Thyroid gland (tissue), 4 donors: Measurements from ENCODE around the gene PTPRN2. TPM values are rescaled to one million over a fixed set of nuclear protein-coding genes. Genes with fewer than 3 reads are reported as not detected.

Experiments used
- DNase-seq, 2 donors: peaks; one replicate each; pipeline ENCODE4 v3.0.0-alpha.2; 2019
- H3K27ac ChIP-seq, 3 donors: fragments of 200-600 bp; sonication (generic); 1 replicate in 2 of 3; 2 replicates in 1 of 3; pipeline ENCODE4 v1.5.1; 2016 to 2019; ENCODE audit warnings: mild to moderate bottlenecking in 1 of 3, moderate library complexity in 1 of 3
- H3K27me3 ChIP-seq: fragments of 200-600 bp; sonication (generic); one replicate; pipeline ENCODE4 v1.5.1; 2019
- H3K36me3 ChIP-seq, 2 donors: fragments of 200-600 bp; sonication (generic); one replicate each; pipeline ENCODE4 v1.5.1; 2016 to 2019
- H3K4me1 ChIP-seq, 2 donors: fragments of 200-600 bp; sonication (generic); one replicate each; pipeline ENCODE4 v1.5.1; 2017 to 2019
- H3K4me3 ChIP-seq, 3 donors: fragments of 200-600 bp; sonication (generic); replicated peaks in 1 of 3; 1 replicate in 2 of 3; 2 replicates in 1 of 3; pipeline ENCODE4 v1.5.1; 2016; ENCODE audit warnings: mild to moderate bottlenecking in 1 of 3
- H3K9me3 ChIP-seq: fragments of 200-600 bp; sonication (generic); one replicate; pipeline ENCODE4 v1.5.1; 2017
- POLR2A ChIP-seq, 2 donors: fragments of 450-650 bp; IDR thresholded peaks; one replicate each; pipeline ENCODE4 v1.6.1; 2017; ENCODE audit warnings: antibody characterized with exemption in 2 of 2, mild to moderate bottlenecking in 2 of 2, moderate library complexity in 1 of 2
- WGBS, 2 donors: methylation state at CpG; one replicate each; pipeline ENCODE4 v1.1.5; 2017; 5-methylcytosine and 5-hydroxymethylcytosine counted together
- intact Hi-C: fragments of 100-400 bp; cut with DNase I; formaldehyde crosslinking; loops from one replicate; pipeline ENCODE4 v1.15.1; 2023
- total RNA-seq, 4 donors: library from RNA; depleted of rRNA; stranded (reverse); fragments of >200 nt; gene quantifications; one replicate each; pipeline ENCODE4 v1.2.3, GENCODE V29; 2016
- TF ChIP-seq, protein P1 (sequence below), 6 experiments: fragments of 200-600 bp in 3 of 6; fragments of 450-650 bp in 3 of 6; sonication (generic) in 3 of 6; IDR thresholded peaks; one replicate each; pipeline ENCODE4 v1.5.1; 2016 to 2019; ENCODE audit warnings: antibody characterized with exemption in 6 of 6, mild to moderate bottlenecking in 2 of 6, inconsistent platforms in 1 of 6, moderate library complexity in 1 of 6

The PTPRN2 gene
- total RNA-seq, 4 donors from 2014 or later = 4.2 to 9.9 (median 7.7) TPM

DNA sequence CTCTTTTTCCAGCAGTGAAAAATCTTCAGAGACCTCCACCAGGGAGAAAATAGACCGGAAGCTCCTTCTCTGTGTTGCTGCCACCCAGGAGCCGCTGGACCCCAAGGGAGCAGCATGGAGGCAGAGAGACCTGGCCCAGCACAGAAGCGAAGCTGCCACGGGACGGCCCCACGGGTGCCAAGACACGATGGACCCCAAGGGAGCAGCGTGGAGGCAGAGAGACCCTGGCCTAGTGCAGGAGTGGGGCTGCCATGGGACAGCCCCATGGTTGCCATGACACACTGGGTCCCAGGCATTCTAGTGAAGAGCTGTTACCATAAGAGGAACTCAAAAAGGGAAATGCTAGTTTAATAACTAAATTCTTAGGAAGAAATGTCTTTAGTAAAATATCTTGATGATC lies 186.3 kb downstream of the PTPRN2 start:
- no peak overlapping the region for H3K27ac ChIP-seq
- H3K9me3 ChIP-seq = no peaks in the 10 kb centered on the region
- 83 to 93% methylated on average over 8 of the region's 8 CpGs for WGBS, 2 donors
- no peaks in the 10 kb centered on the region for H3K27me3 ChIP-seq
- no peaks in the 10 kb centered on the region for H3K36me3 ChIP-seq
- TF ChIP-seq, protein P1, sequence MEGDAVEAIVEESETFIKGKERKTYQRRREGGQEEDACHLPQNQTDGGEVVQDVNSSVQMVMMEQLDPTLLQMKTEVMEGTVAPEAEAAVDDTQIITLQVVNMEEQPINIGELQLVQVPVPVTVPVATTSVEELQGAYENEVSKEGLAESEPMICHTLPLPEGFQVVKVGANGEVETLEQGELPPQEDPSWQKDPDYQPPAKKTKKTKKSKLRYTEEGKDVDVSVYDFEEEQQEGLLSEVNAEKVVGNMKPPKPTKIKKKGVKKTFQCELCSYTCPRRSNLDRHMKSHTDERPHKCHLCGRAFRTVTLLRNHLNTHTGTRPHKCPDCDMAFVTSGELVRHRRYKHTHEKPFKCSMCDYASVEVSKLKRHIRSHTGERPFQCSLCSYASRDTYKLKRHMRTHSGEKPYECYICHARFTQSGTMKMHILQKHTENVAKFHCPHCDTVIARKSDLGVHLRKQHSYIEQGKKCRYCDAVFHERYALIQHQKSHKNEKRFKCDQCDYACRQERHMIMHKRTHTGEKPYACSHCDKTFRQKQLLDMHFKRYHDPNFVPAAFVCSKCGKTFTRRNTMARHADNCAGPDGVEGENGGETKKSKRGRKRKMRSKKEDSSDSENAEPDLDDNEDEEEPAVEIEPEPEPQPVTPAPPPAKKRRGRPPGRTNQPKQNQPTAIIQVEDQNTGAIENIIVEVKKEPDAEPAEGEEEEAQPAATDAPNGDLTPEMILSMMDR (IDR thresholded peaks at IDR 0.05) = no peak
- TF ChIP-seq POLR2A (IDR thresholded peaks at IDR 0.05) = no peak
- no peaks in the 10 kb centered on the region for H3K4me1 ChIP-seq
- no peak overlapping the region for H3K4me3 ChIP-seq
- DNase-seq = no peak
- intact Hi-C loops = no loop called here

DNA sequence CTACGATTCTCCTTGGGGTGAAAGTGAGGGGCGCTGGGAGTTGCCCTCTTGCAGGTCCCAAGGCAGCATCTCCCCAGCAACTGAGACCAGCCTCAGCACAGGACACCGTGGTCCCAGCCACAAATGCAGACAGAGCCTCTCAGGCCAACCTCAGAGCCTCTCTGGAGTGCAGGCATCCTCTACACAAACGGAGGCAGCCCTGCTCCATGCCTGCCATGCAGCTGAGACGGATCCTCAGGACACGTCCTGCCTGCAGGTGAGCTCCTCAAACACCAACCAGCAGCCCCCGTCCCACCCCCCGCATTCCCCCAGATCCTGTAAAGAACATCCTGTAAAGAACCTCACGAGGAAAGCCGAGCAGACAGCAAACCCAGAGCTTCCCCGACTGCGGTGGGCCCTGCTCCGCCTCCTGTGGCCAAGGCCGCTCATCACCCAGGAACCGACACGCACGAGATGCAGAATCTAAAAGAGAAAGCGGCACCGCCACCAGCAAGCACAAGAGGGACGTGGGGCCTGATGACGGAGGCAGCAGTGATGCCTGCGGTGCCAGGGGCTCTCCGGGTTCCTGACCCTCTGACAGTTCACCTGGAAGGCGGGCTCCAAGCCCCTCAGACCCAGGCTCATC lies 186.9 kb downstream of the PTPRN2 start:
- no peak for TF ChIP-seq POLR2A (IDR thresholded peaks at IDR 0.05)
- TF ChIP-seq, protein P1 (IDR thresholded peaks at IDR 0.05) = no peak
- no peaks in the 10 kb centered on the region for H3K36me3 ChIP-seq
- H3K4me3 ChIP-seq = no peak overlapping the region
- DNase-seq = no peak
- intact Hi-C loops = no loop called here
- H3K27ac ChIP-seq = no peak overlapping the region
- no peaks in the 10 kb centered on the region for H3K9me3 ChIP-seq
- no peaks in the 10 kb centered on the region for H3K27me3 ChIP-seq
- H3K4me1 ChIP-seq = no peaks in the 10 kb centered on the region
- 76 to 79% methylated on average over 12 to 18 of the region's 24 CpGs for WGBS, 2 donors

DNA sequence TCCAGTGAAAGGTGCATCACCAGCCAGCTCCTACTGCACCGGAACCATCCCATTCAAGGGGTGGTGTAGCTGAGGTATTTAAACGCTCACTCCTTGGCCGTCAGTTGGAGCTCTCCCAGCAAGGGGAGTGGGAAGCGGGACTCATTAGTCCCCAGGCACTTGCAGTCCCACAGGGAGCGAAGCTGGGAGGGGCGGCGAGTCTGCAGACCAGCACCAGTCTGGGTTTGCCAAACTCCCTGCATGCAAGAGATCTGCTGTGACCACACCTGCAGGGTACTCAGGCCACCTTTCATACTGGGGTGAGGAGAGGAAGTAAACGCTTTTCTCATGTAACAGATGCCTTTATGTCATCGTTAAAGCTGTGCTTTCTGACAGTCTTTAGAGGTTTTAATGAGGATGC lies 187.9 kb downstream of the PTPRN2 start:
- intact Hi-C loops = no loop called here
- no peak overlapping the region for H3K4me3 ChIP-seq
- no peak overlapping the region for H3K27ac ChIP-seq
- H3K4me1 ChIP-seq = no peaks in the 10 kb centered on the region
- no peak for TF ChIP-seq POLR2A (IDR thresholded peaks at IDR 0.05)
- TF ChIP-seq, protein P1 (IDR thresholded peaks at IDR 0.05) = no peak
- H3K9me3 ChIP-seq = no peaks in the 10 kb centered on the region
- WGBS, 2 donors = 69 to 71% methylated on average over 9 of the region's 9 CpGs
- no peak for DNase-seq
- H3K36me3 ChIP-seq = no peaks in the 10 kb centered on the region
- H3K27me3 ChIP-seq = no peaks in the 10 kb centered on the region

DNA sequence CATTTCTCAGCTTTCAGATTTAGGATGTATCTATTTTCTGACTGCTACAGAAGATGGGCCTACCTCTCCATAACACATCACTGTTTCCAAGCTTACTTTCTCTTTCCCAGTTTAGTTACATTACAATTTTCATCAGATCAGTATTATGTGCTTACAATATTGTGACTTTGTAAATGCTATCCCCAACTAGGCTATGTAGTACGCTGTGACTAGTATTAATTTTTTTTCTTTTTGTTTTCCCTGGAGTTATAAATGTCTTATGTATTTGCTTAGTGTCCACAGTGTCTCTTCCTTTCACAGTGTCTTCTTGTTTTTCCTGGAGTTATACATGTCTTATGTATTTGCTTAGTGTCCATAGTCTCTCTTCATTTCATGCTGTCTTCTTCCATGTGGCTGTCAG lies 188.9 kb downstream of the PTPRN2 start:
- TF ChIP-seq, protein P1 (IDR thresholded peaks at IDR 0.05) = no peak
- TF ChIP-seq POLR2A (IDR thresholded peaks at IDR 0.05) = no peak
- H3K4me1 ChIP-seq = no peaks in the 10 kb centered on the region
- H3K36me3 ChIP-seq = no peaks in the 10 kb centered on the region
- no peaks in the 10 kb centered on the region for H3K9me3 ChIP-seq
- no peak for DNase-seq
- H3K4me3 ChIP-seq = no peak overlapping the region
- 93 to 98% methylated on average over 1 of the region's 1 CpG for WGBS, 2 donors
- intact Hi-C loops = no loop called here
- no peak overlapping the region for H3K27ac ChIP-seq
- no peaks in the 10 kb centered on the region for H3K27me3 ChIP-seq

DNA sequence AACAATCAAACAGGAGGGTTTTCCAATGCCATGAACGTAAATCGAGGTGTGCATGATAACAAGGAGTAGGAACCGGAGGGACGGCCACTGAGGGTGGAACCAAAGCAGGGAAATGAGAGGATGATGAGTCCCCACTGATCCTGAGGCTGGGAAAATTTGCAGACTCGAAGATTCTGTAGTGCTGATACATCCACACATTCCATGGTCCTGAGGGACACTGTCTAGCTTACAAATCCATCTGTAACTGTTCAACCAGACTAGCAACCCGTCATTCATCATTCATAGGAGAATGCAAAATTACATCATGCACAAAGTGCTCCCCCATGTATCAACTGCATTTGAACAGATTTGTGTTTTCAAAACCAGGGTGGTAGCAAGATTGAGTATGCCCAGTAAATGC lies 189.7 kb downstream of the PTPRN2 start:
- Histone ChIP-seq H3K36me3 (no peaks in the 10 kb centered on the region), H3K4me1 (no peaks in the 10 kb centered on the region), H3K4me3 (no peak overlapping the region), H3K27me3 (no peaks in the 10 kb centered on the region), H3K27ac (no peak overlapping the region), H3K9me3 (no peaks in the 10 kb centered on the region)
- intact Hi-C loops = no loop called here
- DNase-seq = no peak
- TF ChIP-seq, protein P1 (IDR thresholded peaks at IDR 0.05) = no peak
- no peak for TF ChIP-seq POLR2A (IDR thresholded peaks at IDR 0.05)
- 80 to 82% methylated on average over 6 of the region's 6 CpGs for WGBS, 2 donors
